A673 (cell line): ENCODE measurements around the gene SEL1L3. TPM values are rescaled to one million over a fixed set of nuclear protein-coding genes. Genes with fewer than 3 reads are reported as not detected.

Experiments
- BruUV-seq: library from RNA; stranded (reverse); fragments of 400-500 nt; replicated peaks from 2 replicates; lab custom pipeline; 2021; lab: Mats Ljungman, UMichigan
- CTCF ChIA-PET: fragments of 300-600 bp; sonication (Branson Sonifier 250); formaldehyde crosslinking; loops from one replicate; lab custom pipeline; 2022; ENCODE audit warnings: antibody characterized with exemption; lab: Charles Lee
- POLR2A ChIA-PET: fragments of 300-600 bp; sonication (Branson Sonifier 250); formaldehyde crosslinking; loops from one replicate; lab custom pipeline; 2022; ENCODE audit warnings: antibody characterized with exemption; ENCODE audit not compliant: low non-redundant PET; lab: Charles Lee
- DNase-seq: peaks from one replicate; pipeline ENCODE4 v3.0.0-alpha.2; 2015; ENCODE audit warnings: low spot score
- H3K27ac ChIP-seq: fragments of 200-600 bp; sonication (generic); 2 replicates; pipeline ENCODE4 v1.5.1; 2016; ENCODE audit warnings: mixed run types, low read depth, mild to moderate bottlenecking, mixed read lengths, antibody characterized with exemption, low read length; ENCODE audit not compliant: poor library complexity, severe bottlenecking
- H3K27me3 ChIP-seq: fragments of 200-600 bp; sonication (generic); replicated peaks from 2 replicates; pipeline ENCODE4 v1.6.1; 2017; ENCODE audit warnings: mixed run types, low read depth, mild to moderate bottlenecking, mixed read lengths, antibody characterized with exemption, low read length; ENCODE audit not compliant: insufficient read depth, poor library complexity
- H3K36me3 ChIP-seq: fragments of 200-600 bp; sonication (generic); 2 replicates; pipeline ENCODE4 v1.6.1; 2016; ENCODE audit warnings: mixed run types, mild to moderate bottlenecking, mixed read lengths, antibody characterized with exemption, low read length; ENCODE audit not compliant: insufficient read depth, poor library complexity, severe bottlenecking
- H3K4me1 ChIP-seq: fragments of 200-600 bp; sonication (generic); 2 replicates; pipeline ENCODE4 v1.6.1; 2017; ENCODE audit warnings: mixed run types, mild to moderate bottlenecking, mixed read lengths, antibody characterized with exemption, low read length; ENCODE audit not compliant: insufficient read depth, poor library complexity, severe bottlenecking
- H3K4me3 ChIP-seq: fragments of 200-600 bp; sonication (generic); 2 replicates; pipeline ENCODE4 v1.5.1; 2016; ENCODE audit warnings: low read depth, mixed run types, mild to moderate bottlenecking, mixed read lengths, low read length; ENCODE audit not compliant: poor library complexity, severe bottlenecking
- H3K9me3 ChIP-seq: fragments of 200-600 bp; sonication (generic); 2 replicates; pipeline ENCODE4 v1.6.1; 2016; ENCODE audit warnings: mixed run types, low read depth, mild to moderate bottlenecking, mixed read lengths, antibody characterized with exemption, low read length; ENCODE audit not compliant: poor library complexity, severe bottlenecking
- CTCF ChIP-seq: fragments of 300-800, 200-600 bp; sonication (generic); conservative IDR thresholded peaks from 2 replicates; pipeline ENCODE4 v1.5.1; 2017; ENCODE audit warnings: low read depth, mild to moderate bottlenecking, antibody characterized with exemption, low read length, moderate library complexity, mixed read lengths
- EZH2 ChIP-seq: fragments of 200-600 bp; sonication (generic); IDR thresholded peaks from 2 replicates; pipeline ENCODE4 v1.6.1; 2017; ENCODE audit warnings: borderline replicate concordance, low read depth, mild to moderate bottlenecking, mixed read lengths, antibody characterized with exemption, low read length; ENCODE audit not compliant: poor library complexity, severe bottlenecking
- intact Hi-C: fragments of 100-400 bp; cut with micrococcal nuclease; formaldehyde crosslinking; loops from one replicate; pipeline ENCODE4 v1.10.0; 2022; ENCODE audit not compliant: unreplicated experiment
- total RNA-seq: library from RNA; stranded (reverse); gene quantifications from 2 replicates; pipeline ENCODE4 v1.2.3, GENCODE V29; 2021

Gene SEL1L3
- total RNA-seq, 1 experiment from 2014 or later: 40.0 TPM

GRCh38 chr4:25879587-25879986 lies 16.8 kb upstream of the SEL1L3 start:
- TF ChIP-seq EZH2 (no peak), CTCF (no peak)
- BruUV-seq: no TSS peak
- DNase-seq: no peak
- ChIA-PET POLR2A (no interaction called here), CTCF (no interaction called here)
- no peaks in the 10 kb centered on the region for H3K9me3 ChIP-seq
- intact Hi-C loops: no loop called here
- no peak overlapping the region for H3K4me3 ChIP-seq
- H3K4me1 ChIP-seq: no peaks in the 10 kb centered on the region
- no peaks in the 10 kb centered on the region for H3K36me3 ChIP-seq
- H3K27ac ChIP-seq: no peak overlapping the region
- no peaks in the 10 kb centered on the region for H3K27me3 ChIP-seq

- intact Hi-C loops: no loop called here
- Histone ChIP-seq H3K4me1 (no peaks in the 10 kb centered on the region), H3K27ac (no peak overlapping the region), H3K27me3 (no peaks in the 10 kb centered on the region), H3K9me3 (no peaks in the 10 kb centered on the region), H3K36me3 (no peaks in the 10 kb centered on the region), H3K4me3 (no peak overlapping the region)
- no peak for TF ChIP-seq EZH2
- no peak for TF ChIP-seq CTCF
- POLR2A ChIA-PET: no interaction called here
- BruUV-seq: no TSS peak
- CTCF ChIA-PET: no interaction called here
- DNase-seq: no peak
Observed at GRCh38 chr4:25879091-25879584, 16.4 kb upstream of the SEL1L3 start.

GRCh38 chr4:25878676-25879075 lies 15.9 kb upstream of the SEL1L3 start:
- no peak for TF ChIP-seq EZH2
- no peak for TF ChIP-seq CTCF
- no peaks in the 10 kb centered on the region for H3K27me3 ChIP-seq
- no peak overlapping the region for H3K27ac ChIP-seq
- no peak overlapping the region for H3K4me3 ChIP-seq
- ChIA-PET POLR2A (no interaction called here), CTCF (no interaction called here)
- no peaks in the 10 kb centered on the region for H3K9me3 ChIP-seq
- no peaks in the 10 kb centered on the region for H3K36me3 ChIP-seq
- no peak for DNase-seq
- no TSS peak for BruUV-seq
- intact Hi-C loops: no loop called here
- no peaks in the 10 kb centered on the region for H3K4me1 ChIP-seq
